Mesendoderm (in vitro differentiated cells): ENCODE data around the gene NEUROG1.

Experiments used
- DNase-seq: peaks from one replicate; pipeline ENCODE4 v3.0.0; 2013
- H2AK5ac ChIP-seq: 2 replicates; pipeline ENCODE4 v1.6.1; 2013; ENCODE audit warnings: low read length, inconsistent platforms
- H2BK120ac ChIP-seq: 2 replicates; pipeline ENCODE4 v1.6.1; 2013; ENCODE audit warnings: low read depth, mild to moderate bottlenecking, low read length, moderate library complexity, mixed read lengths
- H2BK15ac ChIP-seq: replicated peaks from 2 replicates; pipeline ENCODE4 v1.6.1; 2013; ENCODE audit warnings: low read depth, mild to moderate bottlenecking, moderate library complexity
- H2BK5ac ChIP-seq: 2 replicates; pipeline ENCODE4 v1.6.1; 2013; ENCODE audit warnings: low read length, inconsistent platforms
- H3K18ac ChIP-seq: 2 replicates; pipeline ENCODE4 v1.6.1; 2013; ENCODE audit warnings: mild to moderate bottlenecking, low read length, mixed read lengths
- H3K23ac ChIP-seq: one replicate; pipeline ENCODE4 v1.6.1; 2013; ENCODE audit warnings: low read length
- H3K27ac ChIP-seq: 2 replicates; pipeline ENCODE4 v1.5.1; 2013; ENCODE audit warnings: low read depth, mild to moderate bottlenecking, inconsistent platforms, low read length, moderate library complexity
- H3K27me3 ChIP-seq: 2 replicates; pipeline ENCODE4 v1.6.1; 2013; ENCODE audit warnings: low read length, control low read depth, mild to moderate bottlenecking, inconsistent platforms; ENCODE audit not compliant: insufficient read depth, poor library complexity
- H3K36me3 ChIP-seq: 2 replicates; pipeline ENCODE4 v1.6.1; 2013; ENCODE audit warnings: low read length, inconsistent platforms; ENCODE audit not compliant: control insufficient read depth, insufficient read depth
- H3K4ac ChIP-seq: one replicate; pipeline ENCODE4 v1.6.1; 2013; ENCODE audit warnings: low read depth, mild to moderate bottlenecking, low read length, moderate library complexity
- H3K4me1 ChIP-seq: 2 replicates; pipeline ENCODE4 v1.6.1; 2013; ENCODE audit warnings: low read depth, low read length, inconsistent platforms; ENCODE audit not compliant: control insufficient read depth
- H3K4me2 ChIP-seq: 2 replicates; pipeline ENCODE4 v1.6.1; 2013; ENCODE audit warnings: low read length
- H3K4me3 ChIP-seq: 2 replicates; pipeline ENCODE4 v1.5.1; 2013; ENCODE audit warnings: mild to moderate bottlenecking, low read length
- H3K56ac ChIP-seq: one replicate; pipeline ENCODE4 v1.6.1; 2013; ENCODE audit warnings: low read length
- H3K79me1 ChIP-seq: 2 replicates; pipeline ENCODE4 v1.6.1; 2013; ENCODE audit warnings: low read length, inconsistent platforms
- H3K79me2 ChIP-seq: 2 replicates; pipeline ENCODE4 v1.6.1; 2013; ENCODE audit warnings: mild to moderate bottlenecking, low read length; ENCODE audit not compliant: control insufficient read depth, insufficient read depth
- H3K9ac ChIP-seq: 2 replicates; pipeline ENCODE4 v1.6.1; 2013; ENCODE audit warnings: low read length, inconsistent platforms
- H4K5ac ChIP-seq: one replicate; pipeline ENCODE4 v1.6.1; 2013; ENCODE audit warnings: low read length
- H4K8ac ChIP-seq: one replicate; pipeline ENCODE4 v1.6.1; 2013; ENCODE audit warnings: low read depth, mild to moderate bottlenecking, control low read depth, low read length, moderate library complexity
- WGBS: extraction: QIAGEN DNeasy Blood & Tissue Kit; methylation state at CpG from one replicate; pipeline ENCODE4 v1.1.7; 2013; ENCODE audit warnings: low lambda C conversion rate, missing lambda C conversion rate; ENCODE audit not compliant: insufficient coverage; ENCODE audit errors: extremely low coverage; 5-methylcytosine and 5-hydroxymethylcytosine counted together

NEUROG1 gene

DNA sequence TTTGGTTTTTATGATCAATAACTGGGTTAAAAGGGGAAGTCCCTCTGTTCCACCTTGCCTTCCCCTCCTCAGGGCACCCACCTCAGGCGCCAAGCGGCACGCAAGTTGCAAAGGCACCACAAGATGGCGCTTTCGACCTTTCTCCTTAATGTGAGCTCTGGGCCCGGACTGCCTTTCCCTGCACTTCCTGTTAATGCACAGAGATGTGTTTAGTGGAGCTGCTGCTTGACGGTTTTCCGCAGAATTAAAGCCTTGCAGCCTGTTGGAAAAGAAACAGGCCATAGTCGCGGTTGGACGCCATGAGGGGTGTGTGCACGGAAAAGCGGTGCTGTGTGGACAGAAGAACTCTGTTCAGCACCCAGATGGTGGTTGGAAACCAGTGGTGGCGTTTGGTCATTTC, 25.1 kb upstream of the NEUROG1 start:
- DNase-seq: peak; percentile 89
- H3K4me1 ChIP-seq: peaks cover 2% of the 10 kb centered on the region
- no peak overlapping the region for H3K4me2 ChIP-seq
- no peak overlapping the region for H2BK5ac ChIP-seq
- H3K79me2 ChIP-seq: no peaks in the 10 kb centered on the region
- H3K18ac ChIP-seq: no peak overlapping the region
- peak overlapping the region; percentile 75 for H3K23ac ChIP-seq
- WGBS: no CpG with 5 or more reads among the region's 14 CpGs
- no peaks in the 10 kb centered on the region for H3K36me3 ChIP-seq
- H3K27ac ChIP-seq: no peak overlapping the region
- peak overlapping the region; percentile 84 for H3K56ac ChIP-seq
- no peak overlapping the region for H2AK5ac ChIP-seq
- peak overlapping the region; percentile 90 for H4K5ac ChIP-seq
- no peak overlapping the region for H3K4ac ChIP-seq
- H3K9ac ChIP-seq: peak overlapping the region; percentile 58
- no peaks in the 10 kb centered on the region for H3K79me1 ChIP-seq
- H2BK15ac ChIP-seq: no peak overlapping the region
- H3K4me3 ChIP-seq: no peak overlapping the region
- no peak overlapping the region for H2BK120ac ChIP-seq
- no peak overlapping the region for H4K8ac ChIP-seq
- H3K27me3 ChIP-seq: peaks cover 1% of the 10 kb centered on the region

- H2AK5ac ChIP-seq: no peak overlapping the region
Measured at GRCh38 chr5:135559354-135559753, 23.6 kb upstream of the NEUROG1 start.

DNA sequence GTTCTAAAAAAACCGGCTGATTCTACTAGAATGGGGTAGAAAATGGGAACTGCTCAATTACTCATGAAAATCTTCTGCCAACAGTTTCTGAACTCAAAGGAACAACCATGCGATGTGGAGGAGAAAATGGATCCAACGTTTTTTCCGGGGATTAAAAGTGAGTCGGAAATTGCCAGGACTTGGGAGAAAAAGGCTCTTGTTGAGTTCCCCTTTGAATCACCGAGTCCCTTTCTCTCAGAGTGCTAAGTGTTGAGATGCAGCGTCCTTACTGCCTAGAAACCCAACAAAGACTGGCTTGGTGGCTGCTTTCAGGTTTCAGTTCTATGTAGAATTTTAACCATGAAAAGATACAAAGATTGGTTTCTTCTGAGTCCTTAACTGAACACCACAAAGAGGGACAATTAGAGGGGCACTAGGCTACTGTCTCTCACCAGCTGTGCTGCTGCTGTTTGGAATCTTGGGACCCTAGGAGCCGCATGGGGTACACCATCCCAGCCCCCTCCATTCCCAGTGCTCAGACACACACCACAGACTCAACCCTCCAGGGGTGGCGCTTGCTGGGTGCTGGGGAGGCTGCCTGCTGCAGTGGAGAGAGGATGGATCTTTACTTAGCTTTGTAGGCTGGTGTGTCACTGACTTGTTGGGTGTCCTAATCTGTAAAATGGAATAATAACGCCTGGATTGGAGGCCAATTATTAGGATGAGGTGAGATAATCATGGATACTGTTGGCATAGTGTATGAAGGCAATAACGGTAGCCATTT, 21.5 kb upstream of the NEUROG1 start:
- no peak overlapping the region for H2BK120ac ChIP-seq
- H3K4me3 ChIP-seq: no peak overlapping the region
- no peak overlapping the region for H3K23ac ChIP-seq
- no CpG with 5 or more reads among the region's 11 CpGs for WGBS
- no peak overlapping the region for H4K5ac ChIP-seq
- no peak overlapping the region for H2BK5ac ChIP-seq
- H3K36me3 ChIP-seq: no peaks in the 10 kb centered on the region
- H3K4me1 ChIP-seq: peaks cover 2% of the 10 kb centered on the region
- H2BK15ac ChIP-seq: no peak overlapping the region
- no peak overlapping the region for H3K18ac ChIP-seq
- H2AK5ac ChIP-seq: no peak overlapping the region
- H3K79me2 ChIP-seq: no peaks in the 10 kb centered on the region
- no peak overlapping the region for H3K4ac ChIP-seq
- H3K79me1 ChIP-seq: no peaks in the 10 kb centered on the region
- no peak for DNase-seq
- no peak overlapping the region for H3K4me2 ChIP-seq
- H3K9ac ChIP-seq: no peak overlapping the region
- H3K27me3 ChIP-seq: peaks cover 1% of the 10 kb centered on the region
- no peak overlapping the region for H4K8ac ChIP-seq
- H3K27ac ChIP-seq: no peak overlapping the region
- H3K56ac ChIP-seq: no peak overlapping the region

More at GRCh38 chr5:135559354-135559753, 23.6 kb upstream of the NEUROG1 start:
- H4K8ac ChIP-seq: no peak overlapping the region
- H3K23ac ChIP-seq: no peak overlapping the region
- H3K4me1 ChIP-seq: peaks cover 2% of the 10 kb centered on the region
- H3K79me1 ChIP-seq: no peaks in the 10 kb centered on the region
- H3K79me2 ChIP-seq: no peaks in the 10 kb centered on the region
- no peak overlapping the region for H3K56ac ChIP-seq
- H3K4ac ChIP-seq: no peak overlapping the region
- WGBS: no CpG with 5 or more reads among the region's 6 CpGs
- DNase-seq: peak; percentile 71
- H4K5ac ChIP-seq: peak overlapping the region; percentile 52
- H3K27me3 ChIP-seq: peaks cover 1% of the 10 kb centered on the region
- no peak overlapping the region for H2BK120ac ChIP-seq
- H3K4me2 ChIP-seq: no peak overlapping the region
- H3K9ac ChIP-seq: no peak overlapping the region
- no peak overlapping the region for H3K18ac ChIP-seq
- no peaks in the 10 kb centered on the region for H3K36me3 ChIP-seq
- H3K27ac ChIP-seq: no peak overlapping the region
- H2BK15ac ChIP-seq: no peak overlapping the region
- no peak overlapping the region for H3K4me3 ChIP-seq
- H2BK5ac ChIP-seq: no peak overlapping the region

DNA sequence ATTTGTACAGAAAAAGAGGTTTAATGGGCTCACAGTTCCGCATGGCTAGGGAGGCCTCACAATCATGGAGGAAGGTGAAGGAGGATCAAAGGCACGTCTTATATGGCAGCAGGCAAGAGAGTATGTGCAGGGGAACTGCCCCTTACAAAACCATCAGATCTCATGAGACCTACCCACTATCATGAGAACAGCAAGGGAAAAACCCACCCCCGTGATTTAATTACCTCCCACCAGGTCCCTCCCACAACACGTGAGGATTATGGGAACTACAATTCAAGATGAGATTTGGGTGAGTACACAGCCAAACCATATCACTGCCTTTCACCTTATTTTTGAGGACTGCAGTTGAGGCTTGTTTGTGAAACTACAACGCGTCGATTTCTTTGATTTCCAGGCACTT, 20.9 kb upstream of the NEUROG1 start:
- H3K23ac ChIP-seq: no peak overlapping the region
- H3K4me2 ChIP-seq: no peak overlapping the region
- no peak overlapping the region for H2BK120ac ChIP-seq
- no peak overlapping the region for H2BK15ac ChIP-seq
- H2AK5ac ChIP-seq: no peak overlapping the region
- peaks cover 1% of the 10 kb centered on the region for H3K27me3 ChIP-seq
- no peak overlapping the region for H3K9ac ChIP-seq
- H3K79me1 ChIP-seq: no peaks in the 10 kb centered on the region
- no peak overlapping the region for H3K27ac ChIP-seq
- peaks cover 2% of the 10 kb centered on the region for H3K4me1 ChIP-seq
- H2BK5ac ChIP-seq: no peak overlapping the region
- H3K4ac ChIP-seq: no peak overlapping the region
- no peak overlapping the region for H3K18ac ChIP-seq
- no peaks in the 10 kb centered on the region for H3K79me2 ChIP-seq
- H3K4me3 ChIP-seq: no peak overlapping the region
- no peaks in the 10 kb centered on the region for H3K36me3 ChIP-seq
- no peak overlapping the region for H4K5ac ChIP-seq
- no peak overlapping the region for H3K56ac ChIP-seq
- no peak overlapping the region for H4K8ac ChIP-seq
- WGBS: no CpG with 5 or more reads among the region's 7 CpGs
- no peak for DNase-seq

DNA sequence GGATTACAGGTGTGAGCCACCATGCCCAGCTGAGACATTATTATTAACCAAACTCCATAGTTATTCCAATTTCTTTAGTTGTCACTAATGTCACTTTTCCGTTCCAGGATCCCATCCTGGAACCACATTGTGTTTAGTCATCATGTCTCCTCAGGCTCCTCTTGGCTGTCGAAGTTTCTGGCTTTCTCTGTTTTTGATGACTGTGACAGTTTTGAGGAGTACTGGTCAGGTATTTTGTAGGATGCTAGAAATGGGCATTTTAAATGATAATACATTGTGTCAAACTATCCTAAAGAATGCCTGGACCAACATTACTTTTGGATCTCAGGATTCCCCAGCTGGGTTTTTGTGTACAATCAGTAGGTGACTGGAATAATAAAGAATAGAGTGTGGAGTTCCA, 19.8 kb upstream of the NEUROG1 start:
- Histone ChIP-seq H3K36me3 (no peaks in the 10 kb centered on the region), H4K5ac (no peak overlapping the region), H3K4me1 (no peaks in the 10 kb centered on the region), H3K9ac (no peak overlapping the region), H3K27me3 (peaks cover 1% of the 10 kb centered on the region), H3K23ac (no peak overlapping the region), H2AK5ac (no peak overlapping the region), H3K18ac (no peak overlapping the region), H3K56ac (no peak overlapping the region), H3K79me2 (no peaks in the 10 kb centered on the region), H3K4me2 (no peak overlapping the region), H3K4ac (no peak overlapping the region), H2BK5ac (no peak overlapping the region), H2BK15ac (no peak overlapping the region), H4K8ac (no peak overlapping the region), H3K79me1 (no peaks in the 10 kb centered on the region), H3K4me3 (no peak overlapping the region), H2BK120ac (no peak overlapping the region), H3K27ac (no peak overlapping the region)
- DNase-seq: no peak
- WGBS: no CpG with 5 or more reads among the region's 2 CpGs
